Renal cortical epithelial cell (primary cell): ENCODE results near the gene POMP. TPM values are rescaled to one million over a fixed set of nuclear protein-coding genes. Genes with fewer than 3 reads are reported as not detected.

ENCODE experiments used
- total RNA-seq: library from RNA; depleted of rRNA; stranded (reverse); fragments of >200 nt; gene quantifications from 2 replicates; pipeline ENCODE4 v1.2.3, GENCODE V29; 2014

The POMP gene
- total RNA-seq, 1 donor from 2014 or later = 102 TPM

Other genes with a start within 250 kb of the POMP start
- 0.05 and 3.1 TPM in 2 replicates for gene FLT1, start 164.0 kb upstream of the POMP start, total RNA-seq
- gene SLC46A3, start 59.8 kb downstream of the POMP start, total RNA-seq = 8.5 and 22.1 TPM in 2 replicates
- under 0.01 TPM in 1 of 2 replicates, not detected in the other for gene MTUS2, start 161.2 kb downstream of the POMP start, total RNA-seq